NT2/D1 (cell line): Measurements from ENCODE around the gene CLIP2.
A peak's percentile ranks its signal among the peaks of the same experiment; 100 is the strongest.

ENCODE experiments used
- DNase-seq: peaks from one replicate; pipeline ENCODE4 v3.0.0-alpha.2; 2011; ENCODE audit warnings: low read depth, low spot score
- H3K27me3 ChIP-seq: 2 replicates; pipeline ENCODE4 v1.6.0; 2011; ENCODE audit warnings: mild to moderate bottlenecking; ENCODE audit not compliant: insufficient read length, insufficient read depth
- H3K36me3 ChIP-seq: 2 replicates; pipeline ENCODE4 v1.6.1; 2011; ENCODE audit warnings: mild to moderate bottlenecking, low read length, mixed read lengths; ENCODE audit not compliant: insufficient read depth, insufficient read length
- H3K4me1 ChIP-seq: 2 replicates; pipeline ENCODE4 v1.5.1; 2011; ENCODE audit not compliant: insufficient read depth, insufficient read length
- H3K4me3 ChIP-seq: 2 replicates; pipeline ENCODE4 v1.5.1; 2011; ENCODE audit warnings: low read depth; ENCODE audit not compliant: insufficient read length
- H3K9ac ChIP-seq: 2 replicates; pipeline ENCODE4 v1.6.0; 2011; ENCODE audit warnings: low read depth; ENCODE audit not compliant: insufficient read length
- H3K9me3 ChIP-seq: 2 replicates; pipeline ENCODE4 v1.5.1; 2011; ENCODE audit warnings: mild to moderate bottlenecking, low read length; ENCODE audit not compliant: insufficient read depth
- SUZ12 ChIP-seq: IDR thresholded peaks from 2 replicates; pipeline ENCODE4 v1.6.1; 2011; ENCODE audit not compliant: insufficient read length, insufficient read depth; ENCODE audit errors: extremely low read depth
- YY1 ChIP-seq: IDR thresholded peaks from 2 replicates; pipeline ENCODE4 v1.6.1; 2011; ENCODE audit not compliant: insufficient read length, insufficient read depth
- ZNF274 ChIP-seq: IDR thresholded peaks from 2 replicates; pipeline ENCODE4 v1.6.1; 2011; ENCODE audit warnings: mild to moderate bottlenecking, low read depth, low read length

The CLIP2 gene

DNA sequence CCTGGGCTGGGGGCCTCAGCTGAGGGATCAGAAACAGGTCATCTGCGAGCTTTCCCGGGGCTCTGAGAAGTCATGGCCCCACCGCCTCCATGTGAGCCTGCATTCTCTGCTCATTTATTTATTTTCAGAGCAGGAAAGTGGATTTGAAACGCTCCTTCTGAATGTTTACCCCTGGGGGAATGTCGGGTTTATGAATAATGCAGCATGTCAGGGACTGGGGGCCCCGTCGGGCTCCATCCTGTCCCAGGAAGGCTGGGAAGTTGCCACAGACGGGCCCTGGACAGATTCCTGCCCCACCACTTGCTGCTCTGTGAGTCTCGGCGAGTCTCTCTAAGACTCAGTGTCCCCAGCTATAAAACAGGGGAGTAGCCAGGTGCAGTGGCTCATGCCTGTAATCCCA is 152.6 kb downstream of the CLIP2 start:
- no peak overlapping the region for H3K9ac ChIP-seq
- TF ChIP-seq ZNF274 (no peak), YY1 (no peak), SUZ12 (no peak)
- H3K27me3 ChIP-seq: no peaks in the 10 kb centered on the region
- no peaks in the 10 kb centered on the region for H3K9me3 ChIP-seq
- H3K36me3 ChIP-seq: no peaks in the 10 kb centered on the region
- DNase-seq: no peak
- no peak overlapping the region for H3K4me3 ChIP-seq
- peaks cover 4% of the 10 kb centered on the region for H3K4me1 ChIP-seq

DNA sequence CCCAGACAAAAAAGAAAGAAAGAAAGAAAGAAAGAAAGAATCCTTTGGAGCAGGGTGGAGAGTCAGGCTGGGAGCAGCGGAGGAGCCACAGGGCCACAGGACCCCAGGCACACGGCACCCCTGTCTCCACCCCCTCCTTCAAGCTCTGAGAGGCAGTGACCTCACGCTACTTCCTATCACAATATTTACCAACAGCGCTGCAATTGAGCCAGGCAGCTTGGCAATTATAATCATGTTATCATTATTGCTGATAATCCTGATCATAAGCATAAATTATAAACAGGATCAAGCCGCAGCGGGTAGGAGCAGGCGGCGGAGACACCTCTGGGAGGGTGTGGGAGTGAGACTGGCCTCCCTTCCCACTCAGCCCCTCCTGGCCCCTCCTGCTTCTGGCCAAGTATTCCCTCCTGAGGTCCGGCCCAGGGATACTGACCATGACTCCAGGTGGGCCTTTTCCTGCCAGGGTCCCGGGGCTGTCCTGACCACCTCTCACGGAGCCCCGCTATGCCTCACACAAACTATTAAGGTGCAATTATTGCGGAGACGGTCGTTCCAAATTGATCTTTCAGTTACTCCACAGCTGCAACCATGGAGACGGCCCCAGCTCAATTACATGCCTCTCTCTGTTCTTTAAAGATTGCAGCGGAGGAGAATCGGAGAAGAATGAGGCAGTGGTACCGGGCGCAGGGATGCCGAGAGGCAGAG is 154.5 kb downstream of the CLIP2 start:
- Histone ChIP-seq H3K36me3 (no peaks in the 10 kb centered on the region), H3K9me3 (no peaks in the 10 kb centered on the region), H3K27me3 (no peaks in the 10 kb centered on the region), H3K4me1 (peaks cover 4% of the 10 kb centered on the region), H3K9ac (no peak overlapping the region), H3K4me3 (no peak overlapping the region)
- TF ChIP-seq YY1 (no peak), ZNF274 (no peak), SUZ12 (no peak)
- no peak for DNase-seq

DNA sequence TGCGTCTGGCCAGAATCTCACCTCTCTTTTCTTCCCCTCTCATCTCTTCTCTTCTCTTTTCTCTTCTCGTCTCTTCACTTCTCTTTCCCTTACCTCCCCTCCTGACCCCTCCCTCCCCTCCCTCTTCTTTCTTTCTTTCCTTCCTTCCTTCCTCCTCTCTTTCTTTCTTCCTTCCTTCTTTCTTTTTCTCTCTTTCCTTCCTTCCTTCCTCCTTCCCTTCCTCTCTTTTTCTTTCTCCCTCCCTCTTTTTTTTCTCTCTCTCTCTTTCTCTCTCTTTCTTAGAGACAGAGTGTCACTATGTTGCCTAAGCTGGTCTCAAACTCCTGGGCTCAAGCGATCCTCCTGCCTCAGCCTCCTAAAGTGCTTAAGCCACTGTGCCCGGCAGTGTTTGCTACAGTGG is 159.9 kb downstream of the CLIP2 start:
- no peaks in the 10 kb centered on the region for H3K36me3 ChIP-seq
- no peaks in the 10 kb centered on the region for H3K9me3 ChIP-seq
- H3K4me1 ChIP-seq: peaks cover 2% of the 10 kb centered on the region
- H3K27me3 ChIP-seq: no peaks in the 10 kb centered on the region
- TF ChIP-seq SUZ12 (no peak), ZNF274 (no peak), YY1 (no peak)
- H3K4me3 ChIP-seq: no peak overlapping the region
- no peak for DNase-seq
- H3K9ac ChIP-seq: no peak overlapping the region

- no peaks in the 10 kb centered on the region for H3K36me3 ChIP-seq
- H3K4me1 ChIP-seq: peaks cover 2% of the 10 kb centered on the region
- no peaks in the 10 kb centered on the region for H3K9me3 ChIP-seq
- H3K9ac ChIP-seq: no peak overlapping the region
- no peak for TF ChIP-seq SUZ12
- no peak for TF ChIP-seq ZNF274
- no peak for TF ChIP-seq YY1
- DNase-seq: peak; percentile 67
- no peak overlapping the region for H3K4me3 ChIP-seq
- no peaks in the 10 kb centered on the region for H3K27me3 ChIP-seq
Measured at GRCh38 chr7:74449809-74450397, 160.7 kb downstream of the CLIP2 start.

- peaks cover 8% of the 10 kb centered on the region for H3K36me3 ChIP-seq
- no peaks in the 10 kb centered on the region for H3K27me3 ChIP-seq
- DNase-seq: no peak
- peak overlapping the region; percentile 49 for H3K4me3 ChIP-seq
- no peaks in the 10 kb centered on the region for H3K9me3 ChIP-seq
- peak overlapping the region; percentile 67 for H3K9ac ChIP-seq
- no peak for TF ChIP-seq ZNF274
- no peak for TF ChIP-seq SUZ12
- no peak for TF ChIP-seq YY1
- peaks cover 5% of the 10 kb centered on the region for H3K4me1 ChIP-seq
Measured at GRCh38 chr7:74452748-74453321, 163.6 kb downstream of the CLIP2 start.

- H3K36me3 ChIP-seq: peaks cover 8% of the 10 kb centered on the region
- peaks cover 5% of the 10 kb centered on the region for H3K4me1 ChIP-seq
- H3K9me3 ChIP-seq: no peaks in the 10 kb centered on the region
- no peaks in the 10 kb centered on the region for H3K27me3 ChIP-seq
- H3K9ac ChIP-seq: peak within 1 kb of the TSS; percentile 81
- DNase-seq: peak; percentile 61
- TF ChIP-seq YY1: no peak
- TF ChIP-seq SUZ12: no peak
- no peak for TF ChIP-seq ZNF274
- H3K4me3 ChIP-seq: peak within 1 kb of the TSS; percentile 49
Measured at GRCh38 chr7:74453322-74454011, 164.3 kb downstream of the CLIP2 start, which contains the start of gene GTF2IRD1. TSS of gene GTF2IRD1 (plus strand) at chr7:74453906. CDS start at chr7:74508081, 54,175 bp downstream.
